NCI-H1105 treated with DMSO at 0.1 percent for 48 hours (cell line): ENCODE results near the gene NINJ1.

ENCODE experiments used
- DNase-seq: peaks from one replicate; lab custom pipeline; 2025; lab: John Stamatoyannopoulos, UW

NINJ1 gene

DNA sequence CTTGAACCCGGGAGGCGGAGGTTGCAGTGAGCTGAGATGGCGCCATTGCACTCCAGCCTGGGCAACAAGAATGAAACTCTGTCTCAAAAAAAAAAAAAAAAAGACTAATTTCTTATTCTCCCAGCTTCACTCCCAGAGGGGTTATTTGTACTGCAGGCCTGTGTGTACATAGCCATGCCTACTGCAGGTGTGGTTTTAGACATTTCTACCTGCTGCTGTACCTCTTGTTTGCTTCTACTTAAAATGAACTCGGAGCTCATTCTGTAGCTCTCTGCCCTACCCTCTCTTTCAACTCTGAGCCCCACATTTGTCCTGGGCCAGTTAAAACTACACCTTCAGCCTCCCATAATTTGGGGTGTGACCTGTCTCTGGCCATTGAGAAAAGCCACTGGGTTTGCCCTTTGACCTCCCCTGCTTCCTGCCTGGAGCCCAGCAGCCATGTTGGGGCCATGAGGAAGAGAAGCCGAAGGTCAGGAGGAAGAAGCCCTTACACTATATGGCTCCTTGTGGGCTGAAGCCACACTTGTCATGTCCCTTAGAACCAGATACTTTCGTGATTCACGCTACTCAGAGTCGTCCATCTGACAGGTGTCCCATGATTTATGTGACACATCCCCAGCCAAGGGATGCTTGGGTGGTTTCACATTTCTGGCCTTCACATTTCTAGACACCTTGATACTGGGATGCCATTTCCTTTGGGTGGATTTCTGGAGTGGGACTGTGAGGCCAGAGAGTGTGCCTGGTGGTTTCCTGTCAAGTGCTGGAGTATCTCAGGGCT lies 47.4 kb downstream of the NINJ1 start:
- DNase-seq, result no peak

DNA sequence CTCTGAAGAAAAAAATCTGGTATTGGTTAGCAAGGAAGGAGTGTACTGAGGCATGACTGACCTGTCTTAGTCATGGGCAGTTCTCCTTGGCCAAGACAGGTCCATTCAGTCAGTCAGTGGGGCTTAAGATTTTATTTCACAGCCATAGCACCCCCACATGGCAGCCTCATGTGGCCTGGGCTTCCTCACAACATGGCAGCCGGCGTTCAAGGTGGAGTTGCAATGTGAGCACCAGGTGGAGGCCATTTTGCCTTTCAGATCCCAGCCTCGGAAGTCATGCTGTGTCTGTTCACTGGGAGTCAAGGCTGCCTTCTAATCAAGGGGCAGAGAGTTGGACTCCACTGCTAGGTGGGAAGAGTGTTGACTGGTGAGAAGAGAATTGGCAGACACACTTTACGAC lies 48.4 kb downstream of the NINJ1 start:
- DNase-seq, result no peak

DNA sequence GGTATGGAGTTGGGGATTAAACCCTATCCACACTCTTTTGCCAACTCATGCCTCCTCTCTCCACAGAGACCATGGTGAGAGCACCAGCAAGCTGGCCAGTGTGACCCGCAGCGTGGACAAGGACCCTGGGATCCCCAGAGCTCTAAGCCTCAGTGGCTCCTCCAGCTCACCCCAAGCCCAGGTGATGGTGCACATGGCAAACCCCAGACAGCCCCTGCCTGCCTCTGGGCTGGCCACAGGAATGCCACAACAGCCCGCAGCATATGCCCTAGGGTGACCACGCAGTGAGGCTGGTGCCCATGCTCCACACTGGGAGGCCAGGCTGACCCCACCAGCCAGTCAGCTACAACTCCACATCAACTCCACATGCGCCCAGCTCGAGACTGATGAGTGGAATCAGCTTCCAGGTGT lies 49.6 kb downstream of the NINJ1 start:
- no peak for DNase-seq

DNA sequence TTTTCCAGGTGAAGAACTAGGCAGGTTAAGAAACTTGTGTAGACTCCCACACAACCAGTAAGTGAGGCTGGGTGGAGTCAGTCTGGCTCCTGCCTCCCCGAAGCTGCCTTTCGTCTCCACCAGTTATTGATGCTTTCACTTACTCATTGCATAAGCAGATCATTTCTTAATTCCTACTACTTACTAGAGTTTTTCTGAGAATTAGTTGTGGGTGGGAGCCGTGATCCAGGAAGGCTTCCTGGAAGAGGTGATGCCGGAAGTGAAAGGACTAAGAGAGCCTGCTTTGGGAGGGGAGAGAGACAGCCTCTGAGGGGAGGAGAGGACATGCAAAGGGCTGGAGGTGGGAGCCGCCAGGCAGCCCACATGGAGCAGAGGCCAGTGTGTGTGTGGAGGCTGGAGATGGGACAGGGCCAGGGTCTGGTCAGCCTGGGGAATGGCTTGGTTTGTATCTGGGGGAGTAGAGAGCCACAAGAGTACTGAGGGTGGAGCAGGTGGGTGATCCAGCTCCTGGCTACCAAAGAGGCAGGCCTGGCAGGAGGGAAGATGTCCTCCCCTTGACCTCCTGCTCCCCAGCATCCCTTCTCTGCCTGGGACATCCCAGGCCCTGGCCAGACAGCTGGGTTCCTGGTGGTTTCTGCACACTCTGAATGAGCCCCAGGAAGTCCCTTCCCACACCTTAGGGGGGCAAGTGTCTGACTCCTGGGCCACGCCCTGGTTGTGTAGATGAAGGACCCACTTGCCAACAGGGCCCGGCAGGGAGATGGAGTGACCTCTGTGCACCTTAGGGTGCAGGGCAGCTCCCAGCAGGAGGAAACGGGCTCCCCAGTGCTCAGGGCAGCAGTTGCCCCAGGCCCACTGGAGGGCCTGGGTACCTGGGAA lies 50.2 kb downstream of the NINJ1 start:
- no peak for DNase-seq

DNA sequence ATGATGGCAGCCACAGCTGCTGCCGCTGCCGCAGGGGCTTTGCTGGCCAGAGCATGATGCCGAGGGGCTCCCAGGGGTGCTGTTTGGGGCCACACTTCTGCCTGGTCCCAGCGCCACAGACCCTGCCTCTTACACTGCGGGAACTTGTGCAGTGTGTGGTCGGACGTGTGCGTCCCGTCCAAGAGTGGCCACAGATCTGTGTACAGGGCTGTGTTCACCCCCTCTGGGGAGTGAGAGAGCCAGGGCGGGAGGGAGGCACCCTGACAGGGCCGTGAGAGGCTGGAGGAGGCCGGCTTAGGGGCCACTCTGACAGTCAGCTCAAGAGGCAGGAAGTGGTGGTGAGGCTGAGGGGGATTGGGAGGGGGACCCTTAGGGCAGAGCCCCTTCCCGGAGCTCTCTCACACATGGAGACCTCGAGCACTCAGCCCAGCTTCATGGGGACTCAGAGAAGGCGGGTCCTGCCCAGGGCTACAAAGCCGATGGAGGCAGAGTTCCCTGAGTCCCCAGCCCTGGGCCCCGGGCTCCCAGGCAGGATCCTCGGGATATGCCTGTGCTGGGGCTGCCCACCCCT lies 51.1 kb downstream of the NINJ1 start:
- DNase-seq, result no peak

DNA sequence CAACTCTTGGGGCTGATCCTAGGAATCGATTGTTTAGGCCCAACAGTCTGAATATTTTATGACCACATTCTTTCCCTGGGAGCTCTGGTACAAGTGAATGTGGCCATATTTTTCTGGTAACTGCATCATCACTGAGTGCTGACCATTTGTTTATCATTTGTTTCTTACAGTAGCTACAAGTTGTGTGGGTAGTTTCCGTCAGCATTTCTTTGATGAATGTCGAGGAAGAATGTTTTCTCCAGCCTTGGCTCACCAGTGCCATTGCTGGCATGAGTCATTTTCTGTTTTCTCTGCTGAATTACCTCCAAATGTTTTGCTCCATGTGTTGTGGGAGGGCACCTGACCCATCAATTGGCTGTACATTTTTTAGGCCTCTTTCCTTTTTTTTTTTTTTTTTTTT lies 52.1 kb downstream of the NINJ1 start:
- DNase-seq, result no peak

DNA sequence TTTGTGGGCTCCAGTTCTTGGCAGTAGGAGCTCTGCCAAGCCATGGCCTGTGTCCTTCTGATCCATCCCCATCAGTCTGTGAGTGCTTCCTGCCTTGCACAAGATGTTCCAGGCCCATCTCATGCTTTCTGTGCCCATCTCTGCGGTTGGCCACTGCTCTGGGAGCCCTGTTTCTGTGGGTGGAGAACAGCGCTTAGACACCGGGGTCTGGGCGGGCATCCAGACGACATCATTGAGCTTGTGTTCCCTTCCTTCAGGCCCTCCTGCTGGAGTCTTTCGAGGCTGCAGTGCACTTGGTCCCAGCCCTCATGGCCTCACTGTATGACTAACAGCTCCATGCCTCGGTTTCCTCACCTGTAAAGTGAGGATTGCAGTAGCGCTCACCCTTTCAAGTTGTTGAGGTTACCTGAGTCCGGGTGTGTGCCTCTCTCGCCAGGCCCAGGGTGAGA lies 52.9 kb downstream of the NINJ1 start:
- DNase-seq, result no peak

DNA sequence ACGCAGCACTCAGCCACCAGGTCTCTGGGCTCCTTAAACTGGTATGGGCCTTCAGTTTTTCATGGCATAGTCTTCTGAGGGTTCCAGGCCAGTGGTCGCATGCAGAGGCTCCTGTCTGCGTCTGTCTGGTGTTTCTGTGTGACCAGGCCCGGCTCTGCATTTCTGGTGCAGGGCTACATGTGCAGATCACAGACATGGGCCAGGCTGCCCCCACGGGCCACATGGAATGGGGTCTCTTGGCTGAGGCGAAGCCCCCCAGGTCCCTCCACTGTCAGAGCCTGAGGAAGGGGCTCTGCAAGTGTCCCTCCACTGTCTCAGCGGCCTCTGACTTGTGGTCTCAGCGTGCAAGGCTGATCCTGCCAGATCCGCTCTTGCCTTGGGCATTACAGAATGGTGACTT lies 53.6 kb downstream of the NINJ1 start:
- no peak for DNase-seq

DNA sequence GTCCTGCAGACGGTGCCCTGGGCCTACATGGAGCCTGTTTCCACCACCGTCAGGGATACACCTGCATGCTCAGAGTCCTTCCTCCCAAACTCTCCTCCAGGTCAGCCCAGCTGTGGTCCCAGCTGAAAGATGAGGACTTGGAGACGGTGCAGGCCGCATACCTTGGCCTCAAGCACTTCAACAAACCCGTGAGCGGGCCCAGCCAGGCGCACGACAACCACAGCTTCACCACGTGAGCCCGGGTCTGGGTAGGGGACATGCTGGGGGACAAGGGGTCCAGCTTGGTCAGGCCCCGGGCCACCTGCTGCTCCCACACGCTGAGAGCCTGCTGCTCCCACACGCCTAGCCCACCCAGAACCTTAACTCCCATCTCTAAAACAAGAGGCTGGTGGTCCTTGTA lies 54.7 kb downstream of the NINJ1 start:
- DNase-seq, result no peak

DNA sequence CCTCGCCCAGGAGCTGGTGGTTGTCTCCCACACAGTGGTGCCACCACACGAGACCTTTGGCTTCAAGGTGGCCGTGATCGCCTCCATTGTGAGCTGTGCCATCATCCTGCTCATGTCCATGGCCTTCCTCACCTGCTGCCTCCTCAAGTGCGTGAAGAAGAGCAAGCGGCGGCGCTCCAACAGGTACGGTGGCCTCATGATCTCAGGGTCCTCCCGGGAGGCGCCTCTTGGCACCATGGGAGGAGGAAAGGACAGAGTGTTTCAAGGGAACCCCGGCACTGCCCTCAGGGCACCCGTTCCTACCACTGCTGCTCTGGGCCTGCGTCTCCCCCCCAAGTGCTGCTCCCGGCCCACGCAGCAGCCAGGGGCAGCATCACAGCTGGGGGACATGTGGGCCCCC lies 56.2 kb downstream of the NINJ1 start:
- DNase-seq, result no peak

DNA sequence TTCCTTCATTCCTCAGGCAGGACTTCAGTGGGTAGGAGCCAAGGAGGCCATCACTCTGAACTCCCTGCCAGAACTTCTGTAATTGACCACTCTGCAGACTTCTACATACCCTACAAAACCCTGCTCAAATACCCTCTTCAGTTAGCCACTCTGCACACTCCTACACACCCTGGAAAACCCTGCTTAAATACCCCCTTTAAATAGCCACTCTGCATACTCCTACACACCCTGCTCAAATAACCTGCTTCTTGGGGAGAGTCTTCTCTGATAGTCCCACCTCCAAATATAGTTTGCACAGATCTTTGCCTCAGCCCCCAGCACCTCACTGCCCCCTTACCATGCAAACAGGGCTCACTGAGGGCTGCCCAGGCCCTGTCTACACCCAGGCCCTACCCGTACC lies 56.7 kb downstream of the NINJ1 start:
- no peak for DNase-seq

DNA sequence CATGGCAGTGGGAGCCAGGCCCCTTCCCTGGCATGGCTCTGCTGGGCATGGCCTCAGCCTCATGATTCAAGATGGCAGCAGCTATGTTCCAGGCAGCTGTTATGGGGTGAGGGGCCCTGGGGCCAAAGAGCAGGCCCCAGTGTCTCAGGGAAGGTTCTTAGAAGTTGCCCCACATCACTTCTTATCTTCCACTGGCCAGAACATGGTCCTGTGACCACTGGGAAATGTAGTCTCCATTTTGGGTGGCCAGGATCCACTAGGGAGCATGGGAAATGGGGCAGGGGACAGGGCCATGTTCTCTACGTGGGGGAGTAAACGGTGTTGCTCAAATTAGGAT lies 57.3 kb downstream of the NINJ1 start:
- no peak for DNase-seq

DNA sequence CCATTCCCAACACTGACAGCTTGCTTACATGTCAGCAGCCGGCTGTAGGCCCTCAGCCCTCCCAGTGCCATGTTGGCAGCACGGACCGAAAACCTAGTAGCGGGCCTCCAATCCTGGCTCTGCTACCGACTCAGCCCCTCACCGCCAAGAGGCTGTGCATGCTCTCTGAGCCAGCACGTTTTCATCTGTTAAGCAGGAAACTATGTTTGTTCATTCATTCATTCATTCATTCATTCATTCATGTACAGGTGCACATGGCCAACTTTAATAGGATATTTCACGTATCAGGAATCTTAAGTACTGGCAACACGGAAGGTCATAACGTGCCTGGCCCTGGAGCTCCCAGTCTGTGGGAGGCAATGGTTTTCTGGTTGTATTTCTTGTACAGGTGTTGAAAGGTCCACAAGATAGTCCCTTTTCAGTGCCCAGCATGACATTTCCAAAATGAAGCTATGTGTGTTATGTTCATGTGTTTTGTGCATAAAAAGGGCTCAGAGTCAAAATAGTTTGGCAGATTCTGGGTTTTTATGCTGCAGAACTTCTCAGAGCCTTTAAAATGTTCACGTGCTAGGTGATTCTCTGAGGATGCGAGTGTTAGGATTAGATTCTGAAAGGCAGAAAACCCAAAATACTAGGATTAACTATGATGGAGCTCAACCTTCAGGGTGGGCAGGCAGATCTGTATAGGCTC lies 57.8 kb downstream of the NINJ1 start:
- DNase-seq, result no peak

DNA sequence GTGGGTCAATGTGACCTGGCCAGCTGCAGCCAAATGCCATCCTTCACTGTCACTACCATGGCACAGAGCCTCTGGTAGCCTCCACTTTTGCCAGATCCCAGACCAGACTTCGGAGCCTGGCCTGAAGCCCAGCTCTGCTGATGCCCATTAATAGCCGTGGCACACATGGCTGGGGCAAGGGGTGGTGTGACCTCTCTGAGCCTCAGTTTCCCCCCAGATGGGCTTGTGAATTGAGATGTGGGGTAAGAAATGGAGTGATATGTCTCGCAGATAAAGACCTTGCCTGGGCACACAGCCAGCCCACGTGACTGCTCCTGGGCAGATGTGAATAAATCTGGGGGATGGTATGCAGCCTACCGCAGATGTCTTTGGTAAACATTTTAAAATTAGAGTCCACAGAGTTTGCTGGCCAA lies 61.7 kb downstream of the NINJ1 start:
- DNase-seq, result peak; percentile 35
